IMR-90 (cell line): ENCODE results near the gene KHDRBS1. TPM values are rescaled to one million over a fixed set of nuclear protein-coding genes. Genes with fewer than 3 reads are reported as not detected.
A peak's percentile ranks its signal among the peaks of the same experiment; 100 is the strongest.

Source experiments
- ATAC-seq: fragments of 200-7000 bp; cut with Tn5 transposase; 2 replicates; pipeline ENCODE4 v1.9.1; 2020; ENCODE audit warnings: low read depth, mild to moderate bottlenecking, moderate library complexity
- BruUV-seq: library from RNA; stranded (reverse); fragments of 400-500 nt; replicated peaks from 2 replicates; lab custom pipeline; 2021; lab: Mats Ljungman, UMichigan
- CTCF ChIA-PET: fragments of 300-600 bp; formaldehyde crosslinking; extraction: SDS; loops from one replicate; lab custom pipeline; 2021; ENCODE audit warnings: antibody characterized with exemption; lab: Yijun Ruan, JAX
- POLR2A ChIA-PET: fragments of 300-600 bp; sonication (Branson Sonifier 250); formaldehyde crosslinking; loops from one replicate; lab custom pipeline; 2022; ENCODE audit warnings: antibody characterized with exemption; ENCODE audit not compliant: unreplicated experiment; lab: Charles Lee
- DNase-seq: peaks from one replicate; pipeline ENCODE4 v3.0.0; 2013
- H2AFZ ChIP-seq: replicated peaks from 2 replicates; pipeline ENCODE3; 2013; ENCODE audit warnings: low read length, mild to moderate bottlenecking; ENCODE audit not compliant: poor library complexity
- H2AK5ac ChIP-seq: 2 replicates; pipeline ENCODE4 v1.6.1; 2013; ENCODE audit warnings: low read depth, low read length, inconsistent platforms
- H2AK9ac ChIP-seq: replicated peaks from 2 replicates; pipeline ENCODE3; 2013; ENCODE audit warnings: mild to moderate bottlenecking, low read depth, low read length, moderate library complexity; ENCODE audit not compliant: poor library complexity
- H2BK120ac ChIP-seq: 2 replicates; pipeline ENCODE4 v1.6.1; 2013; ENCODE audit warnings: low read depth, low read length, inconsistent platforms
- H2BK15ac ChIP-seq: 3 replicates; pipeline ENCODE4 v1.6.1; 2013; ENCODE audit warnings: low read depth, low read length, inconsistent platforms
- H2BK20ac ChIP-seq: 2 replicates; pipeline ENCODE4 v1.6.1; 2013; ENCODE audit warnings: low read depth, mild to moderate bottlenecking, inconsistent platforms, low read length, moderate library complexity
- H2BK5ac ChIP-seq: 2 replicates; pipeline ENCODE4 v1.6.1; 2013; ENCODE audit warnings: mild to moderate bottlenecking, low read depth, low read length, inconsistent platforms; ENCODE audit not compliant: poor library complexity, severe bottlenecking
- H3K14ac ChIP-seq: replicated peaks from 2 replicates; pipeline ENCODE4 v1.6.1; 2013; ENCODE audit warnings: low read depth, low read length, inconsistent platforms
- H3K18ac ChIP-seq: 2 replicates; pipeline ENCODE4 v1.6.1; 2013; ENCODE audit warnings: low read depth, low read length, control low read depth
- H3K23ac ChIP-seq: 2 replicates; pipeline ENCODE4 v1.6.1; 2013; ENCODE audit warnings: low read depth, low read length, inconsistent platforms
- H3K27ac ChIP-seq: 2 replicates; pipeline ENCODE4 v1.5.1; 2013; ENCODE audit warnings: mild to moderate bottlenecking, control low read depth, low read length; ENCODE audit not compliant: insufficient read depth
- H3K27me3 ChIP-seq: 2 replicates; pipeline ENCODE4 v1.6.1; 2013; ENCODE audit warnings: low read length; ENCODE audit not compliant: control insufficient read depth, insufficient read depth
- H3K36me3 ChIP-seq: 2 replicates; pipeline ENCODE4 v1.6.1; 2013; ENCODE audit warnings: low read length, mixed read lengths; ENCODE audit not compliant: control insufficient read depth, insufficient read depth
- H3K4ac ChIP-seq: 2 replicates; pipeline ENCODE4 v1.6.1; 2013; ENCODE audit warnings: low read depth, low read length, inconsistent platforms
- H3K4me1 ChIP-seq: 2 replicates; pipeline ENCODE4 v1.6.1; 2013; ENCODE audit warnings: low read length, mixed read lengths; ENCODE audit not compliant: control insufficient read depth, insufficient read depth
- H3K4me2 ChIP-seq: 2 replicates; pipeline ENCODE4 v1.6.1; 2013; ENCODE audit warnings: low read depth, mild to moderate bottlenecking, control low read depth, low read length, moderate library complexity
- H3K4me3 ChIP-seq: 2 replicates; pipeline ENCODE4 v1.5.1; 2013; ENCODE audit warnings: low read depth, mild to moderate bottlenecking, control low read depth, low read length, moderate library complexity; ENCODE audit not compliant: insufficient read depth
- H3K56ac ChIP-seq: 2 replicates; pipeline ENCODE4 v1.6.1; 2013; ENCODE audit warnings: low read length, inconsistent platforms; ENCODE audit not compliant: insufficient read depth; ENCODE audit errors: extremely low read depth
- H3K79me1 ChIP-seq, 2 experiments: 2 replicates each; pipeline ENCODE4 v1.6.1; 2013; ENCODE audit warnings: low read length in 2 of 2, inconsistent platforms in 1 of 2, low read depth in 1 of 2
- H3K9ac ChIP-seq: 2 replicates; pipeline ENCODE4 v1.6.1; 2013; ENCODE audit warnings: low read depth, low read length, control low read depth
- H3K9me1 ChIP-seq: 2 replicates; pipeline ENCODE4 v1.6.1; 2013; ENCODE audit warnings: low read length, inconsistent platforms; ENCODE audit not compliant: insufficient read depth
- H3K9me3 ChIP-seq: 2 replicates; pipeline ENCODE4 v1.6.1; 2013; ENCODE audit warnings: low read length; ENCODE audit not compliant: control insufficient read depth, insufficient read depth
- H4K20me1 ChIP-seq: 2 replicates; pipeline ENCODE4 v1.6.1; 2013; ENCODE audit warnings: low read length, inconsistent platforms; ENCODE audit not compliant: insufficient read depth
- H4K5ac ChIP-seq: 2 replicates; pipeline ENCODE4 v1.6.1; 2013; ENCODE audit warnings: mild to moderate bottlenecking, low read depth, low read length, control low read depth
- H4K8ac ChIP-seq, 2 experiments: 2 replicates each; pipeline ENCODE4 v1.6.1; 2013; ENCODE audit warnings: low read depth in 2 of 2, low read length in 2 of 2, control low read depth in 1 of 2, inconsistent platforms in 1 of 2
- H4K91ac ChIP-seq: 2 replicates; pipeline ENCODE4 v1.6.1; 2013; ENCODE audit warnings: low read depth, low read length, inconsistent platforms; ENCODE audit not compliant: insufficient read depth
- CEBPB ChIP-seq: IDR thresholded peaks from 2 replicates; pipeline ENCODE4 v1.6.1; 2012; ENCODE audit warnings: low read depth, low read length, improper control_type of control experiment
- CTCF ChIP-seq: conservative IDR thresholded peaks from 2 replicates; pipeline ENCODE4 v1.5.1; 2012; ENCODE audit warnings: mild to moderate bottlenecking, low read depth, low read length, improper control_type of control experiment
- MXI1 ChIP-seq: IDR thresholded peaks from 2 replicates; pipeline ENCODE4 v1.6.1; 2012; ENCODE audit warnings: low read depth, mild to moderate bottlenecking, low read length, moderate library complexity, borderline replicate concordance
- RAD21 ChIP-seq: IDR thresholded peaks from 2 replicates; pipeline ENCODE4 v1.6.1; 2012; ENCODE audit warnings: low read length, improper control_type of control experiment
- RFX5 ChIP-seq: IDR thresholded peaks from 2 replicates; pipeline ENCODE4 v1.8.0; 2012; ENCODE audit warnings: low read depth, mild to moderate bottlenecking, low read length, moderate library complexity
- WGBS, 2 experiments: methylation state at CpG; one replicate each; pipeline versions ENCODE4 v1.1.5 to v1.1.7; 2013; ENCODE audit warnings: missing lambda C conversion rate in 2 of 2; ENCODE audit not compliant: insufficient read length in 1 of 2; ENCODE audit errors: extremely low coverage in 2 of 2; 5-methylcytosine and 5-hydroxymethylcytosine counted together
- dilution Hi-C: fragments of 300-500 bp; cut with HindIII; formaldehyde crosslinking; loops from one replicate; pipeline ENCODE4 v1.14.3; 2018; ENCODE audit warnings: low sequenced_read_pairs; ENCODE audit not compliant: unreplicated experiment
- in situ Hi-C: fragments of 300-500 bp; cut with MboI; formaldehyde crosslinking; loops from 3 replicates; pipeline ENCODE4 v1.14.3; 2019; ENCODE audit warnings: low sequenced_read_pairs, inconsistent platforms, mixed read lengths
- intact Hi-C: fragments of 100-400 bp; cut with micrococcal nuclease; formaldehyde crosslinking; loops from 2 replicates; pipeline ENCODE4 v1.10.0; 2022
- polyA plus RNA-seq, 3 experiments: library from polyadenylated mRNA; depleted of rRNA; stranded (reverse); fragments of >200 nt; gene quantifications; 2 replicates each; pipeline ENCODE4 v1.2.3, GENCODE V29; 2012; ENCODE audit warnings: low replicate concordance in 1 of 3
- total RNA-seq: library from RNA; depleted of rRNA; stranded (reverse); fragments of >200 nt; gene quantifications from 2 replicates; pipeline ENCODE4 v1.2.3, GENCODE V29; 2012

The KHDRBS1 gene
- total and polyA plus RNA-seq, 2 of the 4 experiments (the other 2 are of a cell fraction): 33.7 to 67.6 TPM

- H4K8ac ChIP-seq: 0 out of 4 replicates have a peak overlapping the region, but pooled peaks of 1 of the 2 experiments have one; percentile 14
- peak overlapping the region; percentile 19; the same call in 1 of the 2 replicates for H2BK120ac ChIP-seq
- no peak overlapping the region; the same call in 1 of the 2 replicates for H4K5ac ChIP-seq
- 0 out of 2 replicates have a peak, but pooled peaks cover 3% of the 10 kb centered on the region for H3K9me1 ChIP-seq
- no peaks in the 10 kb centered on the region; the same call in 1 of the 2 replicates for H4K20me1 ChIP-seq
- peak overlapping the region; percentile 39 for H2AK9ac ChIP-seq
- ATAC-seq (peak; percentile 75), DNase-seq (peak; percentile 47)
- POLR2A ChIA-PET: interaction anchor here (0.6 kb wide), 1 partner anchor 160 kb away, joined by 5 read pairs; no protein-coding TSS in a partner anchor
- H3K18ac ChIP-seq: peak overlapping the region; percentile 56; the same call in 1 of the 2 replicates
- peak overlapping the region; percentile 61 for H4K91ac ChIP-seq
- H2BK15ac ChIP-seq: 0 out of 3 replicates have a peak overlapping the region, but pooled peaks have one; percentile 40
- H3K56ac ChIP-seq: no peak overlapping the region
- CTCF ChIA-PET: interaction anchor here (0.8 to 1.5 kb wide), 4 partner anchors 8 to 37 kb away, joined by 3 to 4 read pairs (median 4); no protein-coding TSS in a partner anchor
- no CpG with 5 or more reads among the region's 6 CpGs for WGBS, 2 experiments
- no peak overlapping the region for H3K23ac ChIP-seq
- 0 out of 2 replicates have a peak overlapping the region, but pooled peaks have one; percentile 15 for H3K14ac ChIP-seq
- H3K4me3 ChIP-seq: no peak overlapping the region
- H2BK5ac ChIP-seq: no peak overlapping the region
- H3K79me1 ChIP-seq: no peaks in the 10 kb centered on the region
- H3K4me2 ChIP-seq: no peak overlapping the region
- H3K4ac ChIP-seq: peak overlapping the region; percentile 13; the same call in 1 of the 2 replicates
- peak overlapping the region; percentile 22; the same call in 1 of the 2 replicates for H3K27ac ChIP-seq
- peak overlapping the region; percentile 78 for H2AFZ ChIP-seq
- H3K9ac ChIP-seq: no peak overlapping the region
- intact Hi-C loops: loop anchor here (2.0 kb wide), 1 partner anchor 85 kb away; no protein-coding TSS in a partner anchor
- in situ Hi-C loops: loop anchor here (25.0 kb wide), 1 partner anchor 90 kb away; no protein-coding TSS in a partner anchor
- H3K27me3 ChIP-seq: peaks cover 5% of the 10 kb centered on the region
- TF ChIP-seq MXI1 (no peak), CTCF (peak; percentile 39), RAD21 (peak; percentile 42), CEBPB (peak; percentile 75), RFX5 (no peak)
- H2BK20ac ChIP-seq: peak overlapping the region; percentile 32; the same call in 1 of the 2 replicates
- BruUV-seq: no TSS peak
- peaks cover 6% of the 10 kb centered on the region for H3K4me1 ChIP-seq
- H3K36me3 ChIP-seq: no peaks in the 10 kb centered on the region
- no peaks in the 10 kb centered on the region for H3K9me3 ChIP-seq
- dilution Hi-C loops: no loop called here
- peak overlapping the region; percentile 70; the same call in 1 of the 2 replicates for H2AK5ac ChIP-seq
Observed at GRCh38 chr1:31977385-31978131, 36.1 kb upstream of the KHDRBS1 start.
